Measurements from ENCODE around the gene ASTN2.

Gene ASTN2

GRCh38 chr9:117034866-117035265 lies 380.0 kb downstream of the ASTN2 start:
- no peak for DNase-seq (ENCODE audit: low spot score in 2 of 2)
- Mint-ChIP-seq H3K27ac (ENCODE audit: low read depth) (no peak overlapping the region), H3K4me1 (no peaks in the 10 kb centered on the region), H3K4me3 (no peak overlapping the region), H3K27me3 (no peaks in the 10 kb centered on the region), H3K36me3 (ENCODE audit: insufficient read depth) (no peaks in the 10 kb centered on the region), H3K9me3 (peaks cover 11% of the 10 kb centered on the region)
- no peak for ATAC-seq (replicated peaks; ENCODE audit: extremely low read depth, poor library complexity, severe bottlenecking)

- Mint-ChIP-seq H3K9me3 (peaks cover 8% of the 10 kb centered on the region), H3K27ac (ENCODE audit: low read depth) (no peak overlapping the region), H3K27me3 (no peaks in the 10 kb centered on the region), H3K4me1 (no peaks in the 10 kb centered on the region), H3K36me3 (ENCODE audit: insufficient read depth) (no peaks in the 10 kb centered on the region), H3K4me3 (no peak overlapping the region)
- DNase-seq (ENCODE audit: low spot score in 2 of 2) (no peak), ATAC-seq (replicated peaks; ENCODE audit: extremely low read depth, poor library complexity, severe bottlenecking) (no peak)
Measured at GRCh38 chr9:117030254-117030768, 384.5 kb downstream of the ASTN2 start.

GRCh38 chr9:117029341-117029740 lies 385.5 kb downstream of the ASTN2 start:
- H3K4me3 Mint-ChIP-seq, result no peak overlapping the region
- ATAC-seq (replicated peaks; ENCODE audit: extremely low read depth, poor library complexity, severe bottlenecking) (no peak), DNase-seq (ENCODE audit: low spot score in 2 of 2) (no peak)
- no peaks in the 10 kb centered on the region for H3K4me1 Mint-ChIP-seq
- H3K9me3 Mint-ChIP-seq, result peaks cover 8% of the 10 kb centered on the region
- H3K27ac Mint-ChIP-seq (ENCODE audit: low read depth), result no peak overlapping the region
- no peaks in the 10 kb centered on the region for H3K36me3 Mint-ChIP-seq (ENCODE audit: insufficient read depth)
- H3K27me3 Mint-ChIP-seq, result no peaks in the 10 kb centered on the region

- H3K36me3 Mint-ChIP-seq (ENCODE audit: insufficient read depth), result no peaks in the 10 kb centered on the region
- H3K27me3 Mint-ChIP-seq, result no peaks in the 10 kb centered on the region
Measured at GRCh38 chr9:117028103-117028858, 386.6 kb downstream of the ASTN2 start.

DNA sequence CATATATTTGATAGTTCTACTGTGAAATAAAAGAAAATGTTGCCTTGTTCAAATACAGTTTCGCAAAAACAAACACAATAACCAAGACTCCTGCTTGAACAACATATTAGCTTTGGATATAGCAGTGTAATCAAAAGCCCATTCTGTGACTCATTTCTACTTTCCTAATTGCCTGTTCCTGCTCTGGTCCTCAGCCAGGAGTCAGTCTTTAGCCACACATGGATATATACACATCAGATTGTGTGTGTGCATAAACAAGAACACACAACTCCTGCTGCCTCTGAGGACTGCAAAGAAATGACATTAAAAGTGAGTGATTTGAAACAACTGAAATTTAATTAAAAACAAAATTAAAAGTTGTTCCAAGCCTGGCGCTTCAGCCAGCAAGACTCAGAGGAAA lies 393.0 kb downstream of the ASTN2 start:
- no peak for DNase-seq (ENCODE audit: low spot score in 2 of 2)
- Mint-ChIP-seq H3K4me3 (no peak overlapping the region), H3K4me1 (no peaks in the 10 kb centered on the region), H3K9me3 (peaks cover 19% of the 10 kb centered on the region), H3K36me3 (ENCODE audit: insufficient read depth) (no peaks in the 10 kb centered on the region), H3K27me3 (no peaks in the 10 kb centered on the region), H3K27ac (ENCODE audit: low read depth) (no peak overlapping the region)
- ATAC-seq (replicated peaks; ENCODE audit: extremely low read depth, poor library complexity, severe bottlenecking), result no peak

More at GRCh38 chr9:117028103-117028858, 386.6 kb downstream of the ASTN2 start:
- H3K27ac Mint-ChIP-seq (ENCODE audit: low read depth), result no peak overlapping the region
- no peak for DNase-seq (ENCODE audit: low spot score in 2 of 2)
- H3K4me1 Mint-ChIP-seq, result no peaks in the 10 kb centered on the region
- H3K9me3 Mint-ChIP-seq, result peaks cover 18% of the 10 kb centered on the region
- no peak for ATAC-seq (replicated peaks; ENCODE audit: extremely low read depth, poor library complexity, severe bottlenecking)
- no peak overlapping the region for H3K4me3 Mint-ChIP-seq

DNA sequence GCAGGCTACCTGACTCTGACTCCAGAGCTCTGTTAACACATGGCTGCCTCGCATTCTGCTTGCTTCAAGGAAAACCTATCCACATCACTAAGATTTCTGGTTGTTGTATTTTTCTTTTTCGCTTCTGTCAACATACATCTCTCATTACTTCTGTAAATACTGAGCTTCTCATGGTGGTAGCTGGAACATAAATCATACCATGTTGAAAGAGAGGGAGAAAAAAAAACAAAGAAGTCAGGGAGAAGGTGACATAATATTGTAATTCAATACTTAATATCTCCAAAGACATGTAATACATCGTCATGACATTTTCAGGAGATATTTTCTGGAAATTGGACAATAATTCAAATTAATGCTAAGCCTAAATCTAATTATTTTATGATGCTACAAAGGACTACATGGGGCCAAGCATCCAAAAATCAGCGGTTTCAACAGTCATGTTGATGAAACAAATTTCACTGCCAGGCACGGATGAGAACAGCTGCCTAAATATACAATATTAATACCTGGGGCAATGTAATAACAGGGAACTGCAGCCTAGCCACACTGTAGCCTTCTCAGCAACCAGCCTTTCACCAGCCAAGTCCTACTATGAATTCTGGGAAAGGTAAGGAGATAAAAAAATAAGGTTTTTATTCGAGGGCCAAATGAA lies 395.8 kb downstream of the ASTN2 start:
- DNase-seq (ENCODE audit: low spot score in 2 of 2) (no peak), ATAC-seq (replicated peaks; ENCODE audit: extremely low read depth, poor library complexity, severe bottlenecking) (no peak)
- Mint-ChIP-seq H3K27ac (ENCODE audit: low read depth) (no peak overlapping the region), H3K27me3 (no peaks in the 10 kb centered on the region), H3K4me3 (no peak overlapping the region), H3K36me3 (ENCODE audit: insufficient read depth) (no peaks in the 10 kb centered on the region), H3K9me3 (peaks cover 22% of the 10 kb centered on the region), H3K4me1 (no peaks in the 10 kb centered on the region)

GRCh38 chr9:117017414-117017985 lies 397.4 kb downstream of the ASTN2 start:
- ATAC-seq (replicated peaks; ENCODE audit: extremely low read depth, poor library complexity, severe bottlenecking), result no peak

GRCh38 chr9:117014061-117014460 lies 400.8 kb downstream of the ASTN2 start:
- ATAC-seq (replicated peaks; ENCODE audit: extremely low read depth, poor library complexity, severe bottlenecking) (no peak), DNase-seq (ENCODE audit: low spot score in 2 of 2) (no peak)
- Mint-ChIP-seq H3K4me3 (no peak overlapping the region), H3K36me3 (ENCODE audit: insufficient read depth) (no peaks in the 10 kb centered on the region), H3K27me3 (no peaks in the 10 kb centered on the region), H3K9me3 (peaks cover 15% of the 10 kb centered on the region), H3K4me1 (no peaks in the 10 kb centered on the region), H3K27ac (ENCODE audit: low read depth) (no peak overlapping the region)

More at GRCh38 chr9:117017414-117017985, 397.4 kb downstream of the ASTN2 start:
- Mint-ChIP-seq H3K27ac (ENCODE audit: low read depth) (no peak overlapping the region), H3K4me1 (no peaks in the 10 kb centered on the region), H3K4me3 (no peak overlapping the region), H3K9me3 (peaks cover 9% of the 10 kb centered on the region), H3K36me3 (ENCODE audit: insufficient read depth) (no peaks in the 10 kb centered on the region), H3K27me3 (no peaks in the 10 kb centered on the region)
- no peak for DNase-seq (ENCODE audit: low spot score in 2 of 2)

GRCh38 chr9:117013440-117013995 lies 401.3 kb downstream of the ASTN2 start:
- H3K4me3 Mint-ChIP-seq, result no peak overlapping the region
- no peak for DNase-seq (ENCODE audit: low spot score in 2 of 2)
- no peak for ATAC-seq (replicated peaks; ENCODE audit: extremely low read depth, poor library complexity, severe bottlenecking)
- no peaks in the 10 kb centered on the region for H3K4me1 Mint-ChIP-seq
- peaks cover 15% of the 10 kb centered on the region for H3K9me3 Mint-ChIP-seq
- no peaks in the 10 kb centered on the region for H3K27me3 Mint-ChIP-seq
- H3K27ac Mint-ChIP-seq (ENCODE audit: low read depth), result no peak overlapping the region
- no peaks in the 10 kb centered on the region for H3K36me3 Mint-ChIP-seq (ENCODE audit: insufficient read depth)

- Mint-ChIP-seq H3K4me1 (no peaks in the 10 kb centered on the region), H3K4me3 (no peak overlapping the region), H3K9me3 (peaks cover 29% of the 10 kb centered on the region), H3K27me3 (no peaks in the 10 kb centered on the region), H3K27ac (ENCODE audit: low read depth) (no peak overlapping the region), H3K36me3 (ENCODE audit: insufficient read depth) (no peaks in the 10 kb centered on the region)
- ATAC-seq (replicated peaks; ENCODE audit: extremely low read depth, poor library complexity, severe bottlenecking), result no peak
- no peak for DNase-seq (ENCODE audit: low spot score in 2 of 2)
Measured at GRCh38 chr9:117010061-117010460, 404.8 kb downstream of the ASTN2 start.

- no peak for ATAC-seq (replicated peaks; ENCODE audit: extremely low read depth, poor library complexity, severe bottlenecking)
- H3K9me3 Mint-ChIP-seq, result peaks cover 23% of the 10 kb centered on the region
- no peak for DNase-seq (ENCODE audit: low spot score in 2 of 2)
Measured at GRCh38 chr9:117008876-117009275, 406.0 kb downstream of the ASTN2 start.

DNA sequence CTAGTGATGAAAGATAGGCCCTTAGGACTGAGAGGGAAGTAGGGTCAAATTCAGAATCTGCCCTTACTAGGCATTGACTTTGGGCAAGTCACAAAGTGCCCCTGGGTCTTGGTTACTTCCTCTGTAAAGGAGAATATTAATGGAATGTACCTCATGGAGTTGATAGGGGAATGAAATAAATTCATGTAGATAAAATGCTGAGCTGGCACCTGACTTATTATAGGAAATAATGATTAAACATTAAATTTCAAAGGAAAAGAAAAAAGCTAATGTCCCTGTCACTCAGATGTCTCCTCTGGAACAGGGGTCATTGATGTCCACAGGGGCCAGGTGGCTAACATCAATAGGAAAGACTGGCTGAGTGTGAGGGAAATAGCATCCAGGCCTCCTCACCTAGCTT lies 406.4 kb downstream of the ASTN2 start:
- Mint-ChIP-seq H3K27me3 (no peaks in the 10 kb centered on the region), H3K27ac (ENCODE audit: low read depth) (no peak overlapping the region), H3K4me1 (no peaks in the 10 kb centered on the region), H3K4me3 (no peak overlapping the region), H3K36me3 (ENCODE audit: insufficient read depth) (no peaks in the 10 kb centered on the region), H3K9me3 (peaks cover 23% of the 10 kb centered on the region)
- ATAC-seq (replicated peaks; ENCODE audit: extremely low read depth, poor library complexity, severe bottlenecking) (no peak), DNase-seq (ENCODE audit: low spot score in 2 of 2) (no peak)

More at GRCh38 chr9:117008876-117009275, 406.0 kb downstream of the ASTN2 start:
- Mint-ChIP-seq H3K36me3 (ENCODE audit: insufficient read depth) (no peaks in the 10 kb centered on the region), H3K27me3 (no peaks in the 10 kb centered on the region), H3K27ac (ENCODE audit: low read depth) (no peak overlapping the region), H3K4me1 (no peaks in the 10 kb centered on the region), H3K4me3 (no peak overlapping the region)

Data from central memory CD8-positive, alpha-beta T cell (primary cell).